ENCODE measurements around the gene SNAP47.

SNAP47 gene

GRCh38 chr1:227753999-227754711 is 18.9 kb downstream of the SNAP47 start:
- TF ChIP-seq FOXM1 (IDR thresholded peaks at IDR 0.05; ENCODE audit: borderline replicate concordance, low read depth) (no peak), USF1 (IDR thresholded peaks at IDR 0.05) (no peak), REST (IDR thresholded peaks at IDR 0.05; ENCODE audit: low read depth) (no peak), YY1 (IDR thresholded peaks at IDR 0.05; ENCODE audit: low read depth) (no peak), NFIC (IDR thresholded peaks at IDR 0.05) (no peak), EGR1 (IDR thresholded peaks at IDR 0.05) (no peak), TCF12 (IDR thresholded peaks at IDR 0.05; ENCODE audit: low read depth) (no peak), TAF1 (IDR thresholded peaks at IDR 0.05; ENCODE audit: low read depth) (no peak), EP300 (IDR thresholded peaks at IDR 0.05; ENCODE audit: borderline replicate concordance) (no peak), MAX (IDR thresholded peaks at IDR 0.05) (no peak), CEBPB (IDR thresholded peaks at IDR 0.05) (no peak), CREB1 (IDR thresholded peaks at IDR 0.05; ENCODE audit: low read depth) (no peak), TEAD4 (IDR thresholded peaks at IDR 0.05) (no peak), RAD21 (IDR thresholded peaks at IDR 0.05; ENCODE audit: low read depth) (no peak), ZBTB7A (IDR thresholded peaks at IDR 0.05; ENCODE audit: low read depth) (no peak)

- TF ChIP-seq TEAD4 (IDR thresholded peaks at IDR 0.05) (no peak), CEBPB (IDR thresholded peaks at IDR 0.05) (no peak), TAF1 (IDR thresholded peaks at IDR 0.05; ENCODE audit: low read depth) (no peak), MAX (IDR thresholded peaks at IDR 0.05) (no peak), TCF12 (IDR thresholded peaks at IDR 0.05; ENCODE audit: low read depth) (no peak), CREB1 (IDR thresholded peaks at IDR 0.05; ENCODE audit: low read depth) (no peak)
Measured at GRCh38 chr1:227754958-227755357, 19.7 kb downstream of the SNAP47 start.

GRCh38 chr1:227756172-227756959 is 21.1 kb downstream of the SNAP47 start:
- TF ChIP-seq NFIC (IDR thresholded peaks at IDR 0.05): no peak

- TF ChIP-seq CEBPB (IDR thresholded peaks at IDR 0.05) (no peak), MAX (IDR thresholded peaks at IDR 0.05) (no peak), ZBTB7A (IDR thresholded peaks at IDR 0.05; ENCODE audit: low read depth) (no peak), RAD21 (IDR thresholded peaks at IDR 0.05; ENCODE audit: low read depth) (no peak), NFIC (IDR thresholded peaks at IDR 0.05) (no peak), EGR1 (IDR thresholded peaks at IDR 0.05) (no peak), TAF1 (IDR thresholded peaks at IDR 0.05; ENCODE audit: low read depth) (no peak), FOXM1 (IDR thresholded peaks at IDR 0.05; ENCODE audit: borderline replicate concordance, low read depth) (no peak), YY1 (IDR thresholded peaks at IDR 0.05; ENCODE audit: low read depth) (no peak), USF1 (IDR thresholded peaks at IDR 0.05) (no peak), TEAD4 (IDR thresholded peaks at IDR 0.05) (no peak), CREB1 (IDR thresholded peaks at IDR 0.05; ENCODE audit: low read depth) (no peak), REST (IDR thresholded peaks at IDR 0.05; ENCODE audit: low read depth) (no peak), EP300 (IDR thresholded peaks at IDR 0.05; ENCODE audit: borderline replicate concordance) (no peak), TCF12 (IDR thresholded peaks at IDR 0.05; ENCODE audit: low read depth) (no peak)
Measured at GRCh38 chr1:227757781-227758180, 22.5 kb downstream of the SNAP47 start.

- TF ChIP-seq FOXM1 (IDR thresholded peaks at IDR 0.05; ENCODE audit: borderline replicate concordance, low read depth) (no peak), CREB1 (IDR thresholded peaks at IDR 0.05; ENCODE audit: low read depth) (no peak), NFIC (IDR thresholded peaks at IDR 0.05) (no peak), EGR1 (IDR thresholded peaks at IDR 0.05) (no peak), TEAD4 (IDR thresholded peaks at IDR 0.05) (no peak), ZBTB7A (IDR thresholded peaks at IDR 0.05; ENCODE audit: low read depth) (no peak), EP300 (IDR thresholded peaks at IDR 0.05; ENCODE audit: borderline replicate concordance) (no peak), USF1 (IDR thresholded peaks at IDR 0.05) (no peak), CEBPB (IDR thresholded peaks at IDR 0.05) (no peak), MAX (IDR thresholded peaks at IDR 0.05) (no peak), REST (IDR thresholded peaks at IDR 0.05; ENCODE audit: low read depth) (no peak), TCF12 (IDR thresholded peaks at IDR 0.05; ENCODE audit: low read depth) (no peak), RAD21 (IDR thresholded peaks at IDR 0.05; ENCODE audit: low read depth) (no peak), YY1 (IDR thresholded peaks at IDR 0.05; ENCODE audit: low read depth) (no peak)
Measured at GRCh38 chr1:227758366-227758765, 23.1 kb downstream of the SNAP47 start.
